Fibroblast of mammary gland (primary cell): ENCODE measurements around the gene FBXO46.
A peak's percentile ranks its signal among the peaks of the same experiment; 100 is the strongest.

Experiments
- DNase-seq: peaks from one replicate; pipeline ENCODE4 v3.0.0-alpha.2; 2010; ENCODE audit warnings: low read depth
- H3K4me3 ChIP-seq: 2 replicates; pipeline ENCODE4 v1.5.1; 2011; ENCODE audit warnings: low read depth, mild to moderate bottlenecking, low read length, moderate library complexity; ENCODE audit not compliant: control insufficient read depth
- TF ChIP-seq, protein P1 (sequence below): conservative IDR thresholded peaks from 2 replicates; pipeline ENCODE4 v1.5.1; 2011; ENCODE audit warnings: low read depth, low read length, inconsistent platforms; ENCODE audit not compliant: control insufficient read depth, insufficient read depth

FBXO46 gene, protein sequence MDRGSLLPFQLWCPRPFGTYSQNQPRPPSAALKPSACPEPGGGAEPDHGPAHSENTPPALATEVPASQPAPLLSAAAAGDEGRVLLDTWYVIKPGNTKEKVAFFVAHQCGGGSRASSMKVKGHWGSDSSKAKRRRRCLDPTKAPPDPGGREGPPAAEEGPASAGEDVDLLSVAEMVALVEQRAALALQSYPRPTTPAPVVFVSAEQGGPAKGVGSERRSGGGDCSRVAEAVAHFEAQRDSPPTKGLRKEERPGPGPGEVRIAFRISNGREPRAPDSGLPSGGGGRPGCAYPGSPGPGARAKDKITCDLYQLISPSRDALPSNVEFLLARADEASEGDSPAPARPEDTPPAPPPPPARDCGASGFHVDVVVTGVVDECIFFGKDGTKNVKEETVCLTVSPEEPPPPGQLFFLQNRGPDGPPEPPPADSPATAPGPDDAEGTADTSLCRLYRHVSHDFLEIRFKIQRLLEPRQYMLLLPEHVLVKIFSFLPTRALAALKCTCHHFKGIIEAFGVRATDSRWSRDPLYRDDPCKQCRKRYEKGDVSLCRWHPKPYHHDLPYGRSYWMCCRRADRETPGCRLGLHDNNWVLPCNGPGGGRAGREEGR

DNA sequence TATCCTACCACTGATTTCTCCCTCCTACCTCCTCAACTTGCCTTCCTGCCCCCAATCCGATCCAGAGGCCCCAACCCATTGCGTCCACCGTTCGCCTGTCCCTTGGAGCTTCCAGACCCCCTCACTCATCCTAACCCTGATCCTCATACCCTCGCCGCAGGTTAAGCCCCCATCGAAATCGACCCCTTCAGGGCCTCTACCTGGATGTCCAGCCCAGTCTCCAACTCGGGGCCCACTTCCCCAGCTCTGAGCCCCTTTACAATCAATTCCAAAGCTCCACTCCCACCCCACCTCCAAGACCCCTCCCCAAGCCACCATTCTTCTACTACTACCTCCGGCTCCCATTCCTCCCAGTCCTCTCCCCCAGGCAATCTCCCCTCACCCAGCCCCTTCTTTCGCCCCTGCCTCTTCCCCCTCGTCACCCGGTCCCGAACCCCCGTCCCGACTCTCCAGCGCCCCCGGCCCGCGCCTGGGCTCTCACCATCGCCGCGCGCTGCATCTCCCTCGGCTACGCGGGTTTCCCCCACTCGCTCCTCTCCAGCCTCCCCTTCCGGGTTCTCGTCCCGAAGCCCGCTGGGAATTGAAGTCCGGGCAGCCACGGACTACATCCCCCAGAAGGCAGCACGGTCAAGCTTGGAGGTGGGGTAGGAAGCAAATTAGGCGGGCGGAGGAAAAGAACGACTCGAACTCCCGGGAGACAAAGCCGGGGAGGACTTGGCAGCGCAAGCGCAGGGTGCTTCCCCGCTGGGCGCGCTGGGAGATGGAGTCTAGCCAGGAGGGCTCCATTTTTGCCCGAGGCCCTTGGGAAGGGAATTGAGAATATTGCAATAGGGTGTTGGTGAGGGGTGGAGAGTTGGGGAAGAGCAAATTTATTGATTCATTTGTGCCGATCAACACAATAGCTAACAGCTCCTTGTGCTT lies at the start of gene FBXO46:
TSS of gene FBXO46 (minus strand) at position 529 of the 921 bp plus-strand sequence. CDS start 17,401 bp downstream, outside the sequence.
- TF ChIP-seq, protein P1, sequence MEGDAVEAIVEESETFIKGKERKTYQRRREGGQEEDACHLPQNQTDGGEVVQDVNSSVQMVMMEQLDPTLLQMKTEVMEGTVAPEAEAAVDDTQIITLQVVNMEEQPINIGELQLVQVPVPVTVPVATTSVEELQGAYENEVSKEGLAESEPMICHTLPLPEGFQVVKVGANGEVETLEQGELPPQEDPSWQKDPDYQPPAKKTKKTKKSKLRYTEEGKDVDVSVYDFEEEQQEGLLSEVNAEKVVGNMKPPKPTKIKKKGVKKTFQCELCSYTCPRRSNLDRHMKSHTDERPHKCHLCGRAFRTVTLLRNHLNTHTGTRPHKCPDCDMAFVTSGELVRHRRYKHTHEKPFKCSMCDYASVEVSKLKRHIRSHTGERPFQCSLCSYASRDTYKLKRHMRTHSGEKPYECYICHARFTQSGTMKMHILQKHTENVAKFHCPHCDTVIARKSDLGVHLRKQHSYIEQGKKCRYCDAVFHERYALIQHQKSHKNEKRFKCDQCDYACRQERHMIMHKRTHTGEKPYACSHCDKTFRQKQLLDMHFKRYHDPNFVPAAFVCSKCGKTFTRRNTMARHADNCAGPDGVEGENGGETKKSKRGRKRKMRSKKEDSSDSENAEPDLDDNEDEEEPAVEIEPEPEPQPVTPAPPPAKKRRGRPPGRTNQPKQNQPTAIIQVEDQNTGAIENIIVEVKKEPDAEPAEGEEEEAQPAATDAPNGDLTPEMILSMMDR, result no peak
- DNase-seq, result peak; percentile 98
- peak within 1 kb of the TSS; percentile 95 for H3K4me3 ChIP-seq

DNA sequence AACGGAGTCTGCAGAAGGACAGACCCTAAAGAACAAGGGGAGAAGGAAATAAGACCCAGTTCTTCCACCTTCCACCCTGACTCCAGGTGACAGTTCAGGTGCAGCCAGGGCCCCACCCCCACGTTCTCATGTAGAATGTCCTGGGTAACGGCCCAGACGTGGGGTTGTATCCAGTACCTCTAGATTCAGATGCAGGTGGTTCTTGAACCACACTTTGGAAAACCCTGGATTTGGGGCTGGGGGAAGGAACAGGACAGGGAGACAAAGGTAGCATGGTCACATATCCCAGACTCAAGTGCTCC lies 49.4 kb upstream of the FBXO46 start:
- TF ChIP-seq, protein P1, result no peak
- no peak overlapping the region for H3K4me3 ChIP-seq
- DNase-seq, result no peak

DNA sequence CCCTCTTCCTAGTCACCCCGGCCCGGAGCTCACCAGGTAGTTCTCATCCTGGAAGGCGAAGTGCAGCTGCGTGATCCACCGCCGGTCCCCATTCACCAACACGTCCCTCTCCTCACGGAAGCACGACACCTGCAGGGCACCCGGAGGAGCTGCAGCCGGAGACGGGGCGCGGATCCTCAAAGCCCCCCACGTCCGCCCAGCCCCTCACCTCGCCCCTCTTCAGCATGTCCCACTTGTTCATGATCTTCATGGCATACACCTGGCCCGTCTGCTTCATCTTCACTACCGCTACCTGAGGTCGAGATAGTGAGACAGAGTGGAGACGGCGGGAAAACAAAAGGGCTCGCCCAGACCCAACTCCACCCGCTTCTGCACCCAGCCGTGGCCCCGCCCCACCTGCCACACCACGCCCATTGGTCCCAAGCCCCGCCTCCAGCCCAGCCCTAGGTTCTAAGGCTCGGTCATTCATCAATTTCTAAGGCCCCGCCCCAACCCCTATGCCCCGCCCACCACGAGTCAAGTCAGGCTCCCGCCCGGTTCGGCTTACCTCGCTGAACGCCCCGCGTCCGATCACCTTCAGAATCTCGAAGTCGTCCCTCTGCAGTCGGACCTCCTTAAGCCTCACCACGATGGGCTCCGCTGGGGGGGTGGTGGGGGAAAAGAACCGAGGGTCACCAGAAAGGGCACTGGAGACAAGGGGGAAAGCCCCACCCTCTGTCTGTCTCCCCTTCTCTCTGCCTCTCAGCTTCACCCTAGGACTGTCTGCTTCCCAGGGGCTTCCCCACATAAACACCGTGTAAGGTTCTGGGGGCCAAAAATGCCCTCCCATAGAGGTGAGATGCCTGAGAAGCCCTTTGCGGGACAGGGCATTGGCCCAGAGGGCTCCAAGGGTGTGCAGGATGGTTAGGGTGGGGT lies 48.8 kb upstream of the FBXO46 start:
- DNase-seq, result peak; percentile 53
- TF ChIP-seq, protein P1, result peak; percentile 8
- no peak overlapping the region for H3K4me3 ChIP-seq

DNA sequence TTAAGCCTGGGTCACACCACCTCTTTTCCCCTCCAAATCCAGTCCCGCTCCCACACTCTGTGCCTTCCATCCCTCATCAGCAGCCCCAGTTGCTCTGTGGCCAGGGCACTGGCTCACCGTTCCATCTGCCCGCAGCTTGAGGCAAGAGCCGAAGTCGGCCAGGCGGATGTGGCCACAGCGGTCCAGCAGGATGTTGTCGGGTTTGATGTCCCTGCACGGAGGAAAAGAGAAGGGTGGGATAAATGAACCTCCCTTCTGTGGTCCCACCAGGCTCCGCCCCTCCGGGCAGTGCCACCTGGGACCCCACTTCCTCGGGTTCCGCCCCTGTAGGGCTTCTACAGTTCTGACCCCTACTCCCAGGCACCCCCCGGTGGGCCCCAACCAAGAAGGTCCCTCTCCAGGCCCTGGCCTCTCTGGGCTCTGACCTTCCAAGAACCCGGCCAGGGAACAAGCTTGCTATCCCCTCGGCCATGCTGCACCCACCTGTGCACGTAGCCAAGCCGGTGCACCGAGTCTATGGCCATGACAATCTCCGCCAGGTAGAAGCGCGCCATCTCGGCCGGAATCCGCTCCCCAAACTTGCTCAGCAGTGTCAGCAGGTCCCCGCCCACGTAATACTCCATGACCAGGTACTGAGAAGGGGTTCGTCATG lies 47.4 kb upstream of the FBXO46 start:
- H3K4me3 ChIP-seq, result no peak overlapping the region
- TF ChIP-seq, protein P1, result no peak
- DNase-seq, result no peak

DNA sequence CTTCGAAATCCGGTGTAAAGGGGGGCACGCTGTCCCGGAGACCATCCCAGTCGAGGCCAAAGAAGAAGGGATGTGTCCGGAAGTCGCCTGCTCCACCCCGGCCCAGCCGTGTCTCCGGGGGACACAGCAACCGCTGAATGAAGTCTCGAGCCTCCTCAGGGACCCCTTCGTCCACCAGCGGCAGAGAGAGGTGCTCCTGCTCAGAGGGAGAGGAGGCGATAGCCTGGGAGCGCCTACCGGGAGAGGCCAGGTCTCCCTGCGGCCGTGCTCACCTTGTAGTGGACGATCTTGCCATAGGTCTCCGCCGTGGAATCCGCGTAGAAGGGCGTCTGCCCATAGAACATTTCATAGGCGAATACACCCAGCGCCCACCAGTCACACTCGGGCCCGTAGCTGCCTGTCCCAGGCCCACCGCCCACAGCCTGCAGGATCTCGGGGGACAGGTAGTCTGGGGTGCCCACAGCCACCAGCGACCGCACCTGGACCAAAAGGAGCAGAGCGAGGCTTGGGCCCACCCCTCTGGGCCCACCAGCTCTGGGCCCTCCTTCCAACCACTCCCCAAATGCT lies 46.8 kb upstream of the FBXO46 start:
- no peak for DNase-seq
- TF ChIP-seq, protein P1, result no peak

More for the DNA sequence above, 46.8 kb upstream of the FBXO46 start:
- H3K4me3 ChIP-seq, result no peak overlapping the region
